ENCODE results near the gene RIC8A. TPM values are rescaled to one million over a fixed set of nuclear protein-coding genes. Genes with fewer than 3 reads are reported as not detected.
A peak's percentile ranks its signal among the peaks of the same experiment; 100 is the strongest.

Gene RIC8A
- total and polyA plus RNA-seq, 2 of the 13 experiments (the other 11 are each of a cell fraction or from before 2014, with no cell fraction given) = 62.1 to 63.8 TPM

DNA sequence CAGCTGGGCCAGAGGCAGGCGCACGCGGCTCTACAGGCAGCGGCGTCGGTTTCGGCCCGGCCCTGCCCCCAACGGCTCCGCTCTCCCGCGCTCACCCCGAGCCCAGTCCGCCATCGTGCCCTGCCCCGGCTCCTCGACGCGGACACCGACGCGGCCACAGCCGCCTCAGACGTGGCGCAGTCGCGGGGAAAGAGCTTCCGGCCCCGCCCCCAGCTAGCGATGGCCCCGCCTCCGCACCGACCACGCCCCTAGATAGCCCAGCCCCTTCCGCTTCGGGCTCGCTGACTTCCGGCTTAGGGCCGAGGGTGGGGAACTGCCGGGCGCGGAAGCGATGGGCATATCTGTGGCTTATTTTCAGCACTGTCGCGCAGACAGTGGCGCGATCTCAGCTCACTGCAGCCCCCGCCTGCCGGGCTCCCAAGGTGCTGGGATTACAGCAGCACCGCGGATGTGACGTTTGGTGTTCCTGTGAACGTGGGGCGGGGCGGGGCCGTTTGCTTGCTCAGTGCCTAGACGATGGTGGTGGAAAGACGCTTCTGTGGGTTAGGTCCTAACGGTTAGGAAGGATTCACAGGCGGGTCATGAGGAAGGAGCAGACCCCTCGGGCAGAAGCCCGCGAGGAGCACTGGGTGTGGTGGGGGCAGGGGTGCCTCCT lies at the start of gene RIC8A, which contains the start of gene BET1L (continued):
- TF ChIP-seq, protein P1, sequence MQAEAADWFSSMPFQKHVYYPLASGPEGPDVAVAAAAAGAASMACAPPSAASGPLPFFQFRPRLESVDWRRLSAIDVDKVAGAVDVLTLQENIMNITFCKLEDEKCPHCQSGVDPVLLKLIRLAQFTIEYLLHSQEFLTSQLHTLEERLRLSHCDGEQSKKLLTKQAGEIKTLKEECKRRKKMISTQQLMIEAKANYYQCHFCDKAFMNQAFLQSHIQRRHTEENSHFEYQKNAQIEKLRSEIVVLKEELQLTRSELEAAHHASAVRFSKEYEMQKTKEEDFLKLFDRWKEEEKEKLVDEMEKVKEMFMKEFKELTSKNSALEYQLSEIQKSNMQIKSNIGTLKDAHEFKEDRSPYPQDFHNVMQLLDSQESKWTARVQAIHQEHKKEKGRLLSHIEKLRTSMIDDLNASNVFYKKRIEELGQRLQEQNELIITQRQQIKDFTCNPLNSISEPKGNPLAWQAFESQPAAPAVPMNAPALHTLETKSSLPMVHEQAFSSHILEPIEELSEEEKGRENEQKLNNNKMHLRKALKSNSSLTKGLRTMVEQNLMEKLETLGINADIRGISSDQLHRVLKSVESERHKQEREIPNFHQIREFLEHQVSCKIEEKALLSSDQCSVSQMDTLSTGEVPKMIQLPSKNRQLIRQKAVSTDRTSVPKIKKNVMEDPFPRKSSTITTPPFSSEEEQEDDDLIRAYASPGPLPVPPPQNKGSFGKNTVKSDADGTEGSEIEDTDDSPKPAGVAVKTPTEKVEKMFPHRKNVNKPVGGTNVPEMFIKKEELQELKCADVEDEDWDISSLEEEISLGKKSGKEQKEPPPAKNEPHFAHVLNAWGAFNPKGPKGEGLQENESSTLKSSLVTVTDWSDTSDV (CRISPR knock-in tag; IDR thresholded peaks at IDR 0.05) = no peak
- TF ChIP-seq ZNF792 (CRISPR knock-in tag; IDR thresholded peaks at IDR 0.05) (no peak; the same call in 1 of the 2 replicates), PHB2 (IDR thresholded peaks at IDR 0.05; ENCODE audit: partially characterized antibody) (no peak), ZNF674 (CRISPR knock-in tag; IDR thresholded peaks at IDR 0.05; ENCODE audit: low read depth) (no peak), MTA3 (CRISPR knock-in tag; IDR thresholded peaks at IDR 0.05) (no peak), SRF (IDR thresholded peaks at IDR 0.05; ENCODE audit: low read depth, low read length) (no peak), ZNF510 (CRISPR knock-in tag; IDR thresholded peaks at IDR 0.05; ENCODE audit: low read depth) (0 out of 2 replicates have a peak, but pooled peaks have one; percentile 77), ZIK1 (CRISPR knock-in tag; IDR thresholded peaks at IDR 0.05; ENCODE audit: borderline replicate concordance, low read depth) (no peak), CHD4 (IDR thresholded peaks at IDR 0.05; ENCODE audit: borderline replicate concordance, low read length) (no peak), ZNF160 (CRISPR knock-in tag; IDR thresholded peaks at IDR 0.05) (peak; percentile 83), ZNF205 (CRISPR knock-in tag; IDR thresholded peaks at IDR 0.05) (no peak)
- TF ChIP-seq, protein P2, sequence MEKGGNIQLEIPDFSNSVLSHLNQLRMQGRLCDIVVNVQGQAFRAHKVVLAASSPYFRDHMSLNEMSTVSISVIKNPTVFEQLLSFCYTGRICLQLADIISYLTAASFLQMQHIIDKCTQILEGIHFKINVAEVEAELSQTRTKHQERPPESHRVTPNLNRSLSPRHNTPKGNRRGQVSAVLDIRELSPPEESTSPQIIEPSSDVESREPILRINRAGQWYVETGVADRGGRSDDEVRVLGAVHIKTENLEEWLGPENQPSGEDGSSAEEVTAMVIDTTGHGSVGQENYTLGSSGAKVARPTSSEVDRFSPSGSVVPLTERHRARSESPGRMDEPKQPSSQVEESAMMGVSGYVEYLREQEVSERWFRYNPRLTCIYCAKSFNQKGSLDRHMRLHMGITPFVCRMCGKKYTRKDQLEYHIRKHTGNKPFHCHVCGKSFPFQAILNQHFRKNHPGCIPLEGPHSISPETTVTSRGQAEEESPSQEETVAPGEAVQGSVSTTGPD (CRISPR knock-in tag; IDR thresholded peaks at IDR 0.05) = no peak
- TF ChIP-seq, protein P3, sequence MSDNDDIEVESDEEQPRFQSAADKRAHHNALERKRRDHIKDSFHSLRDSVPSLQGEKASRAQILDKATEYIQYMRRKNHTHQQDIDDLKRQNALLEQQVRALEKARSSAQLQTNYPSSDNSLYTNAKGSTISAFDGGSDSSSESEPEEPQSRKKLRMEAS (IDR thresholded peaks at IDR 0.05) = peak; percentile 92
- TF ChIP-seq, protein P4, sequence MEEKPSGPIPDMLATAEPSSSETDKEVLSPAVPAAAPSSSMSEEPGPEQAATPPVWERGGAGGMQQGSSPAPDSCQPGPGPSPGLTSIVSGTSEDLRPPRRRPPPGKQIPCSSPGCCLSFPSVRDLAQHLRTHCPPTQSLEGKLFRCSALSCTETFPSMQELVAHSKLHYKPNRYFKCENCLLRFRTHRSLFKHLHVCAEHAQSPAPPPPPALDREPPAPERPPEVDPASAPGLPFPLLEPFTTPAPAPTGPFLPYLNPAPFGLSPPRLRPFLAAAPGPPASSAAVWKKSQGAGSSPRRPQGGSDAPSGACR (CRISPR knock-in tag; IDR thresholded peaks at IDR 0.05) = peak; percentile 66; the same call in 1 of the 2 replicates
- TF ChIP-seq, protein P5, sequence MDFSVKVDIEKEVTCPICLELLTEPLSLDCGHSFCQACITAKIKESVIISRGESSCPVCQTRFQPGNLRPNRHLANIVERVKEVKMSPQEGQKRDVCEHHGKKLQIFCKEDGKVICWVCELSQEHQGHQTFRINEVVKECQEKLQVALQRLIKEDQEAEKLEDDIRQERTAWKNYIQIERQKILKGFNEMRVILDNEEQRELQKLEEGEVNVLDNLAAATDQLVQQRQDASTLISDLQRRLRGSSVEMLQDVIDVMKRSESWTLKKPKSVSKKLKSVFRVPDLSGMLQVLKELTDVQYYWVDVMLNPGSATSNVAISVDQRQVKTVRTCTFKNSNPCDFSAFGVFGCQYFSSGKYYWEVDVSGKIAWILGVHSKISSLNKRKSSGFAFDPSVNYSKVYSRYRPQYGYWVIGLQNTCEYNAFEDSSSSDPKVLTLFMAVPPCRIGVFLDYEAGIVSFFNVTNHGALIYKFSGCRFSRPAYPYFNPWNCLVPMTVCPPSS (IDR thresholded peaks at IDR 0.05) = no peak
- TF ChIP-seq, protein P6, sequence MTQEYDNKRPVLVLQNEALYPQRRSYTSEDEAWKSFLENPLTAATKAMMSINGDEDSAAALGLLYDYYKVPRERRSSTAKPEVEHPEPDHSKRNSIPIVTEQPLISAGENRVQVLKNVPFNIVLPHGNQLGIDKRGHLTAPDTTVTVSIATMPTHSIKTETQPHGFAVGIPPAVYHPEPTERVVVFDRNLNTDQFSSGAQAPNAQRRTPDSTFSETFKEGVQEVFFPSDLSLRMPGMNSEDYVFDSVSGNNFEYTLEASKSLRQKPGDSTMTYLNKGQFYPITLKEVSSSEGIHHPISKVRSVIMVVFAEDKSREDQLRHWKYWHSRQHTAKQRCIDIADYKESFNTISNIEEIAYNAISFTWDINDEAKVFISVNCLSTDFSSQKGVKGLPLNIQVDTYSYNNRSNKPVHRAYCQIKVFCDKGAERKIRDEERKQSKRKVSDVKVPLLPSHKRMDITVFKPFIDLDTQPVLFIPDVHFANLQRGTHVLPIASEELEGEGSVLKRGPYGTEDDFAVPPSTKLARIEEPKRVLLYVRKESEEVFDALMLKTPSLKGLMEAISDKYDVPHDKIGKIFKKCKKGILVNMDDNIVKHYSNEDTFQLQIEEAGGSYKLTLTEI (CRISPR knock-in tag; conservative IDR thresholded peaks at IDR 0.05) = no peak
- TF ChIP-seq, protein P7, sequence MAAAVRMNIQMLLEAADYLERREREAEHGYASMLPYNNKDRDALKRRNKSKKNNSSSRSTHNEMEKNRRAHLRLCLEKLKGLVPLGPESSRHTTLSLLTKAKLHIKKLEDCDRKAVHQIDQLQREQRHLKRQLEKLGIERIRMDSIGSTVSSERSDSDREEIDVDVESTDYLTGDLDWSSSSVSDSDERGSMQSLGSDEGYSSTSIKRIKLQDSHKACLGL (CRISPR knock-in tag; IDR thresholded peaks at IDR 0.05) = peak; percentile 91; the same call in 1 of the 2 replicates
